ENCODE measurements around the gene EIF3J.

The EIF3J gene

DNA sequence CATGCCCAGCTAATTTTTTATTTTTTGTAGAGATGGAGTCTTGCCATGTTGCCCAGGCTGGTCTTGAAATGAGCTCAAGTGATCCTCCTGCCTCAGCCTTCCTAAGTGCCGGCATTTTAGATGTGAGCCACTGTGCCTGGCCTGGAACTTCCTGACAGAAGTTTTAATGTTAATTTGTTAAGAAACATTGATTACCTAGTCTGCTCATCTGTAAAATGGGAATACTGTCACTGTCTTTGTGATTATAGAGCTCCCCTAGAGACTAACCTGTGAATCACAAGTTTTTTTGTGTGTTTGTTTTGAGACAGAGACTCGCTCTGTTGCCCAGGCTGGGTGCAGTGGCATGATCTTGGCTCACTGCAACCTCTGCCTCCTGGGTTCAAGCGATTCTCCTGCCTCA lies 4.3 kb upstream of the EIF3J start:
- DNase-seq (ENCODE audit: low read depth): no peak
- H3K4me3 ChIP-seq (replicated peaks; ENCODE audit: low read depth, low read length): no peak overlapping the region
- TF ChIP-seq, protein P1, sequence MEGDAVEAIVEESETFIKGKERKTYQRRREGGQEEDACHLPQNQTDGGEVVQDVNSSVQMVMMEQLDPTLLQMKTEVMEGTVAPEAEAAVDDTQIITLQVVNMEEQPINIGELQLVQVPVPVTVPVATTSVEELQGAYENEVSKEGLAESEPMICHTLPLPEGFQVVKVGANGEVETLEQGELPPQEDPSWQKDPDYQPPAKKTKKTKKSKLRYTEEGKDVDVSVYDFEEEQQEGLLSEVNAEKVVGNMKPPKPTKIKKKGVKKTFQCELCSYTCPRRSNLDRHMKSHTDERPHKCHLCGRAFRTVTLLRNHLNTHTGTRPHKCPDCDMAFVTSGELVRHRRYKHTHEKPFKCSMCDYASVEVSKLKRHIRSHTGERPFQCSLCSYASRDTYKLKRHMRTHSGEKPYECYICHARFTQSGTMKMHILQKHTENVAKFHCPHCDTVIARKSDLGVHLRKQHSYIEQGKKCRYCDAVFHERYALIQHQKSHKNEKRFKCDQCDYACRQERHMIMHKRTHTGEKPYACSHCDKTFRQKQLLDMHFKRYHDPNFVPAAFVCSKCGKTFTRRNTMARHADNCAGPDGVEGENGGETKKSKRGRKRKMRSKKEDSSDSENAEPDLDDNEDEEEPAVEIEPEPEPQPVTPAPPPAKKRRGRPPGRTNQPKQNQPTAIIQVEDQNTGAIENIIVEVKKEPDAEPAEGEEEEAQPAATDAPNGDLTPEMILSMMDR (IDR thresholded peaks at IDR 0.05; ENCODE audit: low read length, missing control alignments): peak; percentile 5

DNA sequence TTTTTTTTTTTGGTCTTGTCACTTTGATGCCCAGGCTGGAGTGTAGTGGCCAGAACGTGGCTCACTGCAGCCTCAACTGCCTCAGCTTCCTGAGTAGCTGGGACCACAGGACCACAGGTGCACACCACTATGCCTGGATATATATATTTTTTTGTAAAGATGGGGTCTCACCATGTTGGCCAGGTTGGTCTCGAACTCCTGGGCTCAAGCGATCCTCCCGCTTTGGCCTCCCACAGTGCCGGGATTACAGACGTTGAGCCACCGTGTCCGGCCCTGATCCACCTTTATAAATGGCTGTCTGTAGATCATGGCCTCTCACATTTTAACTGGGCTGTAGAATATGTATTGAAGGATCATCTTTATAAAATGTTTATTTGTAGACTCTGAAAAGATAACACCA lies 1.9 kb upstream of the EIF3J start:
- TF ChIP-seq, protein P1 (IDR thresholded peaks at IDR 0.05; ENCODE audit: low read length, missing control alignments): no peak
- H3K4me3 ChIP-seq (replicated peaks; ENCODE audit: low read depth, low read length): no peak overlapping the region
- DNase-seq (ENCODE audit: low read depth): no peak

DNA sequence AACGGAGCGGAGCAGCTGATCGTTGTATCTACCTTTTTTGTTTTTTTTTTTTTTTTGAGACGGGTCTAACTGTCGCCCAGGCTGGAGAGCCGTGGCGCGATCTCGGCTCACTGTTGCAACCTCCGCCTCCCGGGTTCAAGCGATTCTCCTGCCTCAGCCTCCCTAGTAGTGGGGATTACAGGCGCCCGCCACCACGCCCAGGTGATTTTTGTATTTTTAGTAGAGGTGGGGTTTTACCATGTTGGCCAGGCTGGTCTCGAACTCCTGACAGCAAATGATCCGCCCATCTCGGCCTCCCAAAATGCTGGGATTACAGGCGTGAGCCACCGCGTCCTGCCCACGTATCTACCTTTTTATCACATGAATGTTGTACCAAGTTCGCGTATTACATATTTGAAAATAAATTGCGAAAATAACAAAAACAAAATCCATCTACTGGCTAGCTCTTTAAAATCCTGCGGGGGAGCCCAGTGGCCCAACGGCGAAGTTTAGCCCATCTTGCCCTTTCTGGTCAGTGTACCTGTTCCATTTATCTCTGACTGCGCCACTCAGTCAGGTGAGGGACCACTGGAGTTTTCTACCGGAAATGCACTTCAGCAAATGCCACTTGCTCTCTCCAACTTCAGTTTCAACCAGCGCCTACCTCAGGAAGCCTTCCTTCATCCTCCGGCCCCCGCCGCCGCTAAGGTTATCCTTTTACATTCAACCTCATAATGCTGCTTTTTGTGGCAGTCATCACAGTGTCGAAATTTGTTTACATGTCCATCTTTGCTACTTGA lies 1.2 kb upstream of the EIF3J start:
- no peak for DNase-seq (ENCODE audit: low read depth)
- TF ChIP-seq, protein P1 (IDR thresholded peaks at IDR 0.05; ENCODE audit: low read length, missing control alignments): no peak
- H3K4me3 ChIP-seq (replicated peaks; ENCODE audit: low read depth, low read length): peak overlapping the region; percentile 81

DNA sequence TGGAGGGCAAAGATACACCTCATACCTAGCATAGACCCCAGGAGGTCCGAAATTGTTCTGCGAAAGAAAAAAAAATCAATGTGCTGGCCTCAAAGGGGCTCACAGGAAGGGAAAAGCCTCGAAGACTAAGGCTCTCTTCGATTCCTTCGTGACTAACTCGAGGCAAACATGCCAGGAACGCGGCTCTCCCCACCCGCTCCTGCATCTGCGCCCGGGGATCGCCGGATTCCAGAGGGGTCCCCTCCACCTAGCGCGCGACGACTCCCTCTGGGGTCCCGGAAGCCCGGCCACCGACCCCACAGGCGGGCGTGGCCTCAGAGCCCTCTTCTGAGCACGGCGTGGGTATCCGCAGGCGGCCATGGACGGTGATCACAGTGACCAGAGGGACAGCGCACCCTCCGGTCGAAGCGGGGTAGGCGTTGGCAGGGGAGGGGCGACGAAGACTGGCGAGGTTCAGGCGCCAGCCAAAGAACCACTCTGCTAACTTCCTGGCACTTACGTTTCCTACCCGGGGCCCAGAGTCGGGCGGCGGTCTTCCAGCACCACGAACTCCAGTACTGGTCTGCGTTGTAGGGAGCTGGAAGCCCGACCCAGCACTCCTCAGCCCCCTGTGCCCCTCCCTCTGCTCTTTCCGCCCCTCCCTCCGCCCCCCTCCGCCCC lies 515 bp upstream of the EIF3J start:
- TF ChIP-seq, protein P1 (IDR thresholded peaks at IDR 0.05; ENCODE audit: low read length, missing control alignments): peak; percentile 44
- no peak for DNase-seq (ENCODE audit: low read depth)
- H3K4me3 ChIP-seq (replicated peaks; ENCODE audit: low read depth, low read length): peak overlapping the region; percentile 81

DNA sequence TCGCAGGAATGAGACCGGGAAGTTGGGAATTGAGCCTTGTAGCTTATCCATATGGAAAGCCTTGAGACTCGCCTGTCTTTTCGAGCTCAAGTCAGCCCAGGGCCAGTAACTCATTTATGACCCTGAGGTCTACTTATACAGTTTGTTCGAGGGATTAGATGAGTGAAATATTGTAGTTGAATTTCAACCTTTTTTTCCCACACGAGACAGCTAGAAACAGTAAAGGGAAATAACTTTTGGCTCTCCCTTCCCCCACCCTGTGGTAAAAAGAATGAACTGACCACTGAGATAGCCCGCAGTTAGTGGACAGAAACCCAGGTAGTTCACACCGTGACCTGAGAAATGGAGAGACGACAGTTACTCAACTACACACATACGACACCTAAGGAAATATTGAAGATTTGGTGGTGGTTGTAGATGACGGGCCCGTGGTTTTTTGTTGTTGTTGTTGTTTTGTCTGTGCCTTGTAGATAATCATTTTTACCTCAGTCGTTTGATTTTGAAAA lies 841 bp downstream of the EIF3J start:
- peak overlapping the region; percentile 81 for H3K4me3 ChIP-seq (replicated peaks; ENCODE audit: low read depth, low read length)
- TF ChIP-seq, protein P1 (IDR thresholded peaks at IDR 0.05; ENCODE audit: low read length, missing control alignments): no peak
- peak; percentile 54 for DNase-seq (ENCODE audit: low read depth)

DNA sequence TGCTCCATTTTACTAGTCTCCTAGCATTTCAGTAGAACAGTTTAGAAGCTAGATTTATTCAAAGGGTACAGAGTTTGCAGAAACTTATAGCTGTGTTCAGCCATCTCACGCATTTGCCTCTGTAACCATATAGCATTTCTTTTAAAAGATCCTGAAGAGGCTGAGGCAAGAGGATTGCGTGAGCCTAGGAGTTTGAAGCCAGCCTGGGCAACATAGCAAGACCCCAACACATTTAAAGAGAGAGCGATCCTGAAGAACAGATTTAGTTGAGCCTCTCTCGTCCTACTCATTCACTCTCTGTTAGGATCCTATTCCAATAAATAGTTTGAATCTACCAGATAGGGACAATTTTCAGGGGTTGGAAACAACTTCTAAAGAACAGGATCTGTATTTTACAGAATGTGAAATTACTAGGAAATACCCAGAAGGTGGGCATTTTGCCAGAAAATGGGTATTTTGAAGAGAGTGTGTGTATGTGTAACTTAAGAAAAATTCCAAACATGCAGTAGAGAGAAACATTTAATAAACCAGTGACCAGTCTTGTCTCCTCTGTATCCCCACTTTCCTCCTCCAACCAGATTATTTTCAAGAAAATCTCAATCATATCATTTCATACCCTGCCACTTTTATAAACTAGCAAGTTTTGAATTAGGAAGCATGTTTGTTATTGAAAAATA lies 4.5 kb downstream of the EIF3J start:
- no peak overlapping the region for H3K4me3 ChIP-seq (replicated peaks; ENCODE audit: low read depth, low read length)
- TF ChIP-seq, protein P1 (IDR thresholded peaks at IDR 0.05; ENCODE audit: low read length, missing control alignments): no peak
- DNase-seq (ENCODE audit: low read depth): peak; percentile 90

Measured in fibroblast of pulmonary artery (primary cell).